ENCODE measurements around the gene LRRC8B.

LRRC8B gene

GRCh38 chr1:89574621-89575020, 50.0 kb downstream of the LRRC8B start:
- H3K4me1 ChIP-seq (ENCODE audit: control insufficient read depth, insufficient read depth, low read length) = no peaks in the 10 kb centered on the region
- H3K9ac ChIP-seq (ENCODE audit: low read length) = no peak overlapping the region
- DNase-seq (ENCODE audit: low read depth) = no peak
- no peak overlapping the region for H3K4me3 ChIP-seq (ENCODE audit: low read length)
- H3K36me3 ChIP-seq (ENCODE audit: control insufficient read depth, insufficient read depth, low read length, severe bottlenecking) = peaks cover 21% of the 10 kb centered on the region
- no peaks in the 10 kb centered on the region for H3K9me3 ChIP-seq (ENCODE audit: control insufficient read depth, low read length)
- H3K27me3 ChIP-seq (replicated peaks; ENCODE audit: control insufficient read depth, insufficient read depth, low read length) = no peaks in the 10 kb centered on the region

- no peaks in the 10 kb centered on the region for H3K27me3 ChIP-seq (replicated peaks; ENCODE audit: control insufficient read depth, insufficient read depth, low read length)
- no peak for DNase-seq (ENCODE audit: low read depth)
- H3K9ac ChIP-seq (ENCODE audit: low read length) = no peak overlapping the region
- no peak overlapping the region for H3K4me3 ChIP-seq (ENCODE audit: low read length)
- no peaks in the 10 kb centered on the region for H3K9me3 ChIP-seq (ENCODE audit: control insufficient read depth, low read length)
- no peaks in the 10 kb centered on the region for H3K4me1 ChIP-seq (ENCODE audit: control insufficient read depth, insufficient read depth, low read length)
- peaks cover 27% of the 10 kb centered on the region for H3K36me3 ChIP-seq (ENCODE audit: control insufficient read depth, insufficient read depth, low read length, severe bottlenecking)
Observed at GRCh38 chr1:89575207-89575606, 50.6 kb downstream of the LRRC8B start.

- Histone ChIP-seq H3K9me3 (ENCODE audit: control insufficient read depth, low read length) (no peaks in the 10 kb centered on the region), H3K4me3 (ENCODE audit: low read length) (no peak overlapping the region), H3K9ac (ENCODE audit: low read length) (no peak overlapping the region), H3K27me3 (replicated peaks; ENCODE audit: control insufficient read depth, insufficient read depth, low read length) (no peaks in the 10 kb centered on the region), H3K36me3 (ENCODE audit: control insufficient read depth, insufficient read depth, low read length, severe bottlenecking) (peaks cover 33% of the 10 kb centered on the region), H3K4me1 (ENCODE audit: control insufficient read depth, insufficient read depth, low read length) (no peaks in the 10 kb centered on the region)
- DNase-seq (ENCODE audit: low read depth) = no peak
Observed at GRCh38 chr1:89576013-89576412, 51.4 kb downstream of the LRRC8B start.

- Histone ChIP-seq H3K27me3 (replicated peaks; ENCODE audit: control insufficient read depth, insufficient read depth, low read length) (no peaks in the 10 kb centered on the region), H3K36me3 (ENCODE audit: control insufficient read depth, insufficient read depth, low read length, severe bottlenecking) (peaks cover 42% of the 10 kb centered on the region), H3K9ac (ENCODE audit: low read length) (no peak overlapping the region), H3K4me1 (ENCODE audit: control insufficient read depth, insufficient read depth, low read length) (no peaks in the 10 kb centered on the region), H3K9me3 (ENCODE audit: control insufficient read depth, low read length) (no peaks in the 10 kb centered on the region), H3K4me3 (ENCODE audit: low read length) (no peak overlapping the region)
- DNase-seq (ENCODE audit: low read depth) = no peak
Observed at GRCh38 chr1:89578151-89578550, 53.5 kb downstream of the LRRC8B start.

GRCh38 chr1:89578946-89579684, 54.5 kb downstream of the LRRC8B start:
- Histone ChIP-seq H3K4me1 (ENCODE audit: control insufficient read depth, insufficient read depth, low read length) (no peaks in the 10 kb centered on the region), H3K36me3 (ENCODE audit: control insufficient read depth, insufficient read depth, low read length, severe bottlenecking) (peaks cover 52% of the 10 kb centered on the region), H3K4me3 (ENCODE audit: low read length) (no peak overlapping the region), H3K27me3 (replicated peaks; ENCODE audit: control insufficient read depth, insufficient read depth, low read length) (no peaks in the 10 kb centered on the region), H3K9me3 (ENCODE audit: control insufficient read depth, low read length) (no peaks in the 10 kb centered on the region), H3K9ac (ENCODE audit: low read length) (no peak overlapping the region)
- DNase-seq (ENCODE audit: low read depth) = no peak

GRCh38 chr1:89580036-89580435, 55.4 kb downstream of the LRRC8B start:
- H3K4me3 ChIP-seq (ENCODE audit: low read length) = no peak overlapping the region
- H3K9ac ChIP-seq (ENCODE audit: low read length) = no peak overlapping the region
- no peaks in the 10 kb centered on the region for H3K27me3 ChIP-seq (replicated peaks; ENCODE audit: control insufficient read depth, insufficient read depth, low read length)
- no peak for DNase-seq (ENCODE audit: low read depth)
- no peaks in the 10 kb centered on the region for H3K4me1 ChIP-seq (ENCODE audit: control insufficient read depth, insufficient read depth, low read length)
- no peaks in the 10 kb centered on the region for H3K9me3 ChIP-seq (ENCODE audit: control insufficient read depth, low read length)
- peaks cover 55% of the 10 kb centered on the region for H3K36me3 ChIP-seq (ENCODE audit: control insufficient read depth, insufficient read depth, low read length, severe bottlenecking)

GRCh38 chr1:89581859-89582258, 57.2 kb downstream of the LRRC8B start:
- Histone ChIP-seq H3K36me3 (ENCODE audit: control insufficient read depth, insufficient read depth, low read length, severe bottlenecking) (peaks cover 52% of the 10 kb centered on the region), H3K9ac (ENCODE audit: low read length) (no peak overlapping the region), H3K4me1 (ENCODE audit: control insufficient read depth, insufficient read depth, low read length) (no peaks in the 10 kb centered on the region), H3K27me3 (replicated peaks; ENCODE audit: control insufficient read depth, insufficient read depth, low read length) (no peaks in the 10 kb centered on the region), H3K9me3 (ENCODE audit: control insufficient read depth, low read length) (no peaks in the 10 kb centered on the region), H3K4me3 (ENCODE audit: low read length) (no peak overlapping the region)
- no peak for DNase-seq (ENCODE audit: low read depth)

- peaks cover 52% of the 10 kb centered on the region for H3K36me3 ChIP-seq (ENCODE audit: control insufficient read depth, insufficient read depth, low read length, severe bottlenecking)
- no peak overlapping the region for H3K9ac ChIP-seq (ENCODE audit: low read length)
- DNase-seq (ENCODE audit: low read depth) = no peak
- H3K4me3 ChIP-seq (ENCODE audit: low read length) = no peak overlapping the region
- no peaks in the 10 kb centered on the region for H3K9me3 ChIP-seq (ENCODE audit: control insufficient read depth, low read length)
- H3K27me3 ChIP-seq (replicated peaks; ENCODE audit: control insufficient read depth, insufficient read depth, low read length) = no peaks in the 10 kb centered on the region
- H3K4me1 ChIP-seq (ENCODE audit: control insufficient read depth, insufficient read depth, low read length) = no peaks in the 10 kb centered on the region
Observed at GRCh38 chr1:89582571-89582970, 57.9 kb downstream of the LRRC8B start.

- no peaks in the 10 kb centered on the region for H3K9me3 ChIP-seq (ENCODE audit: control insufficient read depth, low read length)
- H3K4me3 ChIP-seq (ENCODE audit: low read length) = no peak overlapping the region
- DNase-seq (ENCODE audit: low read depth) = no peak
Observed at GRCh38 chr1:89584211-89584610, 59.6 kb downstream of the LRRC8B start.

GRCh38 chr1:89584781-89585180, 60.2 kb downstream of the LRRC8B start:
- no peak for DNase-seq (ENCODE audit: low read depth)
- Histone ChIP-seq H3K9me3 (ENCODE audit: control insufficient read depth, low read length) (no peaks in the 10 kb centered on the region), H3K36me3 (ENCODE audit: control insufficient read depth, insufficient read depth, low read length, severe bottlenecking) (peaks cover 49% of the 10 kb centered on the region), H3K4me1 (ENCODE audit: control insufficient read depth, insufficient read depth, low read length) (peaks cover 7% of the 10 kb centered on the region), H3K4me3 (ENCODE audit: low read length) (no peak overlapping the region), H3K9ac (ENCODE audit: low read length) (no peak overlapping the region), H3K27me3 (replicated peaks; ENCODE audit: control insufficient read depth, insufficient read depth, low read length) (no peaks in the 10 kb centered on the region)

More at GRCh38 chr1:89584211-89584610, 59.6 kb downstream of the LRRC8B start:
- H3K27me3 ChIP-seq (replicated peaks; ENCODE audit: control insufficient read depth, insufficient read depth, low read length) = no peaks in the 10 kb centered on the region
- H3K36me3 ChIP-seq (ENCODE audit: control insufficient read depth, insufficient read depth, low read length, severe bottlenecking) = peaks cover 52% of the 10 kb centered on the region
- no peak overlapping the region for H3K9ac ChIP-seq (ENCODE audit: low read length)
- peaks cover 3% of the 10 kb centered on the region for H3K4me1 ChIP-seq (ENCODE audit: control insufficient read depth, insufficient read depth, low read length)

GRCh38 chr1:89587729-89588161, 63.1 kb downstream of the LRRC8B start:
- Histone ChIP-seq H3K4me1 (ENCODE audit: control insufficient read depth, insufficient read depth, low read length) (peaks cover 21% of the 10 kb centered on the region), H3K9ac (ENCODE audit: low read length) (no peak overlapping the region), H3K9me3 (ENCODE audit: control insufficient read depth, low read length) (no peaks in the 10 kb centered on the region), H3K36me3 (ENCODE audit: control insufficient read depth, insufficient read depth, low read length, severe bottlenecking) (peaks cover 38% of the 10 kb centered on the region), H3K4me3 (ENCODE audit: low read length) (no peak overlapping the region), H3K27me3 (replicated peaks; ENCODE audit: control insufficient read depth, insufficient read depth, low read length) (no peaks in the 10 kb centered on the region)
- DNase-seq (ENCODE audit: low read depth) = peak; percentile 53

- H3K4me1 ChIP-seq (ENCODE audit: control insufficient read depth, insufficient read depth, low read length) = peaks cover 21% of the 10 kb centered on the region
- H3K27me3 ChIP-seq (replicated peaks; ENCODE audit: control insufficient read depth, insufficient read depth, low read length) = no peaks in the 10 kb centered on the region
- H3K36me3 ChIP-seq (ENCODE audit: control insufficient read depth, insufficient read depth, low read length, severe bottlenecking) = peaks cover 35% of the 10 kb centered on the region
Observed at GRCh38 chr1:89588480-89588879, 63.9 kb downstream of the LRRC8B start.

More at GRCh38 chr1:89588480-89588879, 63.9 kb downstream of the LRRC8B start:
- no peaks in the 10 kb centered on the region for H3K9me3 ChIP-seq (ENCODE audit: control insufficient read depth, low read length)
- DNase-seq (ENCODE audit: low read depth) = no peak
- H3K9ac ChIP-seq (ENCODE audit: low read length) = no peak overlapping the region
- no peak overlapping the region for H3K4me3 ChIP-seq (ENCODE audit: low read length)

All from adipocyte (in vitro differentiated cells).